ENCODE results near the gene DPP8. TPM values are rescaled to one million over a fixed set of nuclear protein-coding genes. Genes with fewer than 3 reads are reported as not detected.

DPP8 gene
- total and polyA plus RNA-seq, 10 donors: 6.0 to 74.6 (median 53.2) TPM

DNA sequence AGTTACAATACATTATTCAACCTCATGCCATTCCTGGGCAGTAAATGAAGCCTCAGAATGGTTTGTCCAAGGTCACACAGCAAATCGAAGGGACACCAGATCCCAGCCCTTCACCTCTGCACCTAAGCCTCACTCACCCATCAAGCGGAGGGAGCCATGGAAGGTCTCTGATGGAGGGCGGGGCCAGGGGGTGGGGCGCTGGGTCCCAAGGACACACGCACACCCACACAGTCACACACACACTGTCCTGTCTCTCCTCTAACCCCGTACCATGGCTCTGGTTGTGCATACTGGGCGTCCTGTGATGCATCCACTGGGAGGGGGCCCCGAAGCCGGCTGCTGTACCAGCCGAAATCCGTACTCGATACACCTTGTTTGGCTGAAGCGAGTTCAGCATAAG lies 124.4 kb downstream of the DPP8 start:
- no peak for DNase-seq
- Histone ChIP-seq H3K9me3 (no peaks in the 10 kb centered on the region), H3K4me3 (no peak overlapping the region), H3K27ac (no peak overlapping the region), H3K4me1 (peaks cover 0 to 18% (median 12%) of the 10 kb centered on the region in 6 donors), H3K27me3 (replicated peaks in 1 of 7) (peaks cover 0 to 65% (median 30%) of the 10 kb centered on the region in 7 donors), H3K36me3 (no peaks in the 10 kb centered on the region)
- TF ChIP-seq, protein P1, sequence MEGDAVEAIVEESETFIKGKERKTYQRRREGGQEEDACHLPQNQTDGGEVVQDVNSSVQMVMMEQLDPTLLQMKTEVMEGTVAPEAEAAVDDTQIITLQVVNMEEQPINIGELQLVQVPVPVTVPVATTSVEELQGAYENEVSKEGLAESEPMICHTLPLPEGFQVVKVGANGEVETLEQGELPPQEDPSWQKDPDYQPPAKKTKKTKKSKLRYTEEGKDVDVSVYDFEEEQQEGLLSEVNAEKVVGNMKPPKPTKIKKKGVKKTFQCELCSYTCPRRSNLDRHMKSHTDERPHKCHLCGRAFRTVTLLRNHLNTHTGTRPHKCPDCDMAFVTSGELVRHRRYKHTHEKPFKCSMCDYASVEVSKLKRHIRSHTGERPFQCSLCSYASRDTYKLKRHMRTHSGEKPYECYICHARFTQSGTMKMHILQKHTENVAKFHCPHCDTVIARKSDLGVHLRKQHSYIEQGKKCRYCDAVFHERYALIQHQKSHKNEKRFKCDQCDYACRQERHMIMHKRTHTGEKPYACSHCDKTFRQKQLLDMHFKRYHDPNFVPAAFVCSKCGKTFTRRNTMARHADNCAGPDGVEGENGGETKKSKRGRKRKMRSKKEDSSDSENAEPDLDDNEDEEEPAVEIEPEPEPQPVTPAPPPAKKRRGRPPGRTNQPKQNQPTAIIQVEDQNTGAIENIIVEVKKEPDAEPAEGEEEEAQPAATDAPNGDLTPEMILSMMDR (IDR thresholded peaks at IDR 0.05 in 8 of 11, conservative IDR thresholded peaks at IDR 0.05 in 3 of 11): no peak
- TF ChIP-seq POLR2AphosphoS5 (IDR thresholded peaks at IDR 0.05): no peak
- TF ChIP-seq POLR2A (IDR thresholded peaks at IDR 0.05): no peak
- intact Hi-C loops (cut with DNase I; ENCODE audit: low total_unique reads): no loop called here
- whole genome bisulfite sequencing, 5 donors: 86 to 96% (median 87%) methylated on average over 11 to 13 of the region's 13 CpGs

Small RNA genes lying within 50 kb of the gene (small RNA-seq; reads per million reads assigned to genes)
- 0 to 0.38 (median 0) reads per million in 4 donors for gene AC105129.1
- 0 reads per million in 4 donors for gene RF00019
- gene RNU6-19P: 0 reads per million in 4 donors

Other genes starting within 250 kb of the DPP8 start
- gene PARP16, start 230.8 kb downstream of the DPP8 start, total RNA-seq: 10 to 100 TPM in 4 of 7 donors, 1 to 10 TPM in 3; 8.7 to 11.3 (median 10.2) TPM
- gene PARP16, start 230.8 kb downstream of the DPP8 start, polyA plus RNA-seq: 1 to 10 TPM; 6.4 to 7.9 (median 6.7) TPM
- not detected for gene RNU5A-1, start 221.6 kb downstream of the DPP8 start, total RNA-seq
- gene RNU5A-1, start 221.6 kb downstream of the DPP8 start, polyA plus RNA-seq: not detected
- gene RNU5B-1, start 213.0 kb downstream of the DPP8 start, total RNA-seq: 10 to 100 TPM in 4 of 7 donors, not detected in 3; 24.2 to 62.3 (median 32.6) TPM
- not detected for gene RNU5B-1, start 213.0 kb downstream of the DPP8 start, polyA plus RNA-seq
- gene IGDCC3, start 139.7 kb downstream of the DPP8 start, total RNA-seq: under 1 TPM in 1 of 7 donors, not detected in 6; 0.34 TPM
- gene IGDCC3, start 139.7 kb downstream of the DPP8 start, polyA plus RNA-seq: under 1 TPM in 2 of 3 donors, not detected in 1; 0.03 TPM
- gene IGDCC4, start 94.7 kb downstream of the DPP8 start, total RNA-seq: 1 to 10 TPM in 2 of 7 donors, under 1 TPM in 5; 0.13 to 2.8 (median 0.75) TPM
- 1 to 10 TPM in 2 of 3 donors, under 1 TPM in 1; 0.58 to 1.2 (median 1.0) TPM for gene IGDCC4, start 94.7 kb downstream of the DPP8 start, polyA plus RNA-seq
- gene HACD3, start 12.8 kb upstream of the DPP8 start, total RNA-seq: 10 to 100 TPM; 23.0 to 47.4 (median 29.5) TPM
- 10 to 100 TPM in 1 of 3 donors, 1 to 10 TPM in 2; 5.5 to 13.2 (median 10.0) TPM for gene HACD3, start 12.8 kb upstream of the DPP8 start, polyA plus RNA-seq
- 10 to 100 TPM; 32.9 to 71.3 (median 44.9) TPM for gene INTS14, start 93.4 kb upstream of the DPP8 start, total RNA-seq
- gene INTS14, start 93.4 kb upstream of the DPP8 start, polyA plus RNA-seq: 10 to 100 TPM; 17.2 to 30.9 (median 28.0) TPM
- gene SLC24A1, start 104.2 kb upstream of the DPP8 start, total RNA-seq: 10 to 100 TPM in 3 of 7 donors, 1 to 10 TPM in 4; 7.7 to 19.0 (median 8.8) TPM
- 1 to 10 TPM; 1.7 to 4.1 (median 1.8) TPM for gene SLC24A1, start 104.2 kb upstream of the DPP8 start, polyA plus RNA-seq